A549 (cell line): Measurements from ENCODE around the gene FASTK. TPM values are rescaled to one million over a fixed set of nuclear protein-coding genes. Genes with fewer than 3 reads are reported as not detected.

Experiments used
- ATAC-seq, 2 experiments: fragments of 200-7000 bp in 1 of 2; fragments of >200 bp in 1 of 2; cut with Nextera tagmentation in 1 of 2; cut with Tn5 transposase in 1 of 2; 3 replicates each; pipeline versions ENCODE4 v1.8.0 to v1.9.1; 2018 to 2020; ENCODE audit warnings: mild to moderate bottlenecking in 1 of 2, moderate library complexity in 1 of 2
- CTCF ChIA-PET: fragments of 300-600 bp; sonication (Branson Sonifier 250); formaldehyde crosslinking; extraction: SDS; loops from one replicate; lab custom pipeline; 2021; ENCODE audit warnings: antibody characterized with exemption, inconsistent platforms; lab: Yijun Ruan, JAX
- POLR2A ChIA-PET: fragments of 350-600 bp; formaldehyde crosslinking; extraction: SDS; loops from one replicate; lab custom pipeline; 2021; ENCODE audit warnings: antibody characterized with exemption, inconsistent platforms; lab: Yijun Ruan, JAX
- DNase-seq, 2 experiments: peaks; one replicate each; pipeline versions ENCODE4 v3.0.0 to v3.0.0-alpha.2; 2011 to 2016; ENCODE audit warnings: low read depth in 1 of 2, low spot score in 1 of 2
- FAIRE-seq: peaks from 2 replicates; lab custom pipeline; 2011; peaks lifted over from hg19 to GRCh38; lab: Jason Lieb, UNC
- H3K27ac ChIP-seq, 2 experiments: fragments of >200 bp; sonication (Bioruptor Twin); formaldehyde crosslinking; 3 replicates each; pipeline ENCODE4 v1.5.1; 2016 to 2017
- H3K4me1 ChIP-seq: fragments of >200 bp; sonication (Bioruptor Twin); formaldehyde crosslinking; 3 replicates; pipeline ENCODE4 v1.6.1; 2016
- H3K4me2 ChIP-seq: fragments of >200 bp; sonication (Bioruptor Twin); formaldehyde crosslinking; 3 replicates; pipeline ENCODE4 v1.6.1; 2016
- H3K4me3 ChIP-seq: fragments of >200 bp; sonication (Bioruptor Twin); formaldehyde crosslinking; 3 replicates; pipeline ENCODE4 v1.5.1; 2016
- H3K9me3 ChIP-seq: fragments of >200 bp; sonication (Bioruptor Twin); formaldehyde crosslinking; 3 replicates; pipeline ENCODE4 v1.6.1; 2016
- BHLHE40 ChIP-seq: IDR thresholded peaks from 2 replicates; pipeline ENCODE4 v1.6.1; 2012; ENCODE audit warnings: low read depth, low read length, inconsistent platforms
- CBX8 ChIP-seq: fragments of 200-600 bp; sonication (generic); IDR thresholded peaks from 2 replicates; pipeline ENCODE4 v1.6.1; 2016
- EHMT2 ChIP-seq: fragments of 200-600 bp; sonication (generic); IDR thresholded peaks from 2 replicates; pipeline ENCODE4 v1.6.1; 2016; ENCODE audit warnings: antibody characterized with exemption, low read depth, mild to moderate bottlenecking, moderate library complexity
- ESRRA ChIP-seq: fragments of 150-350 bp; IDR thresholded peaks from 2 replicates; pipeline ENCODE4 v1.6.1; 2014; ENCODE audit warnings: mild to moderate bottlenecking, low read length, borderline replicate concordance
- FOSB ChIP-seq: fragments of 250-450 bp; sonication (Bioruptor Pico); IDR thresholded peaks from 2 replicates; pipeline ENCODE4 v1.5.0; 2020; ENCODE audit warnings: mild to moderate bottlenecking, moderate library complexity
- FOXS1 ChIP-seq: fragments of 250-450 bp; sonication (Bioruptor Pico); IDR thresholded peaks from 2 replicates; pipeline ENCODE4 v1.5.0; 2020; ENCODE audit warnings: mild to moderate bottlenecking, moderate library complexity
- HDAC2 ChIP-seq: fragments of 200-600 bp; sonication (generic); IDR thresholded peaks from 2 replicates; pipeline ENCODE4 v1.6.1; 2016
- HOXA7 ChIP-seq: fragments of 250-450 bp; sonication (Bioruptor Pico); IDR thresholded peaks from 2 replicates; pipeline ENCODE4 v1.5.0; 2020; ENCODE audit warnings: mild to moderate bottlenecking, moderate library complexity
- HOXB13 ChIP-seq: fragments of 250-450 bp; sonication (Bioruptor Pico); IDR thresholded peaks from 2 replicates; pipeline ENCODE4 v1.5.0; 2020; ENCODE audit warnings: low read depth, mild to moderate bottlenecking, moderate library complexity
- JUNB ChIP-seq: fragments of >200 bp; sonication (Bioruptor Twin); formaldehyde crosslinking; IDR thresholded peaks from 2 replicates; pipeline ENCODE4 v1.6.1; 2016
- KDM1A ChIP-seq: fragments of 200-600 bp; sonication (generic); IDR thresholded peaks from 2 replicates; pipeline ENCODE4 v1.6.1; 2016; ENCODE audit warnings: low read depth, mild to moderate bottlenecking
- KDM5A ChIP-seq: fragments of 200-600 bp; sonication (generic); IDR thresholded peaks from 2 replicates; pipeline ENCODE4 v1.6.1; 2016; ENCODE audit warnings: antibody characterized with exemption, mild to moderate bottlenecking
- MYC ChIP-seq: IDR thresholded peaks from 2 replicates; pipeline ENCODE4 v1.6.1; 2012; ENCODE audit warnings: mild to moderate bottlenecking, inconsistent platforms, low read length, improper control_type of control experiment, borderline replicate concordance
- NR3C1 ChIP-seq: fragments of >200 bp; sonication (Bioruptor Twin); formaldehyde crosslinking; IDR thresholded peaks from 3 replicates; pipeline ENCODE4 v1.6.1; 2017
- RAD21 ChIP-seq, 2 experiments: fragments of >200 bp in 1 of 2; sonication (Bioruptor Twin) in 1 of 2; formaldehyde crosslinking in 1 of 2; IDR thresholded peaks in 1 of 2; conservative IDR thresholded peaks in 1 of 2; 2 replicates in 1 of 2; 3 replicates in 1 of 2; pipeline ENCODE4 v1.6.1; 2012 to 2018; ENCODE audit warnings: inconsistent platforms in 1 of 2
- RARB ChIP-seq: fragments of 250-450 bp; sonication (Bioruptor Pico); IDR thresholded peaks from 2 replicates; pipeline ENCODE4 v1.8.0; 2021; ENCODE audit warnings: mild to moderate bottlenecking, moderate library complexity
- SREBF2 ChIP-seq: fragments of 450-650 bp; IDR thresholded peaks from 2 replicates; pipeline ENCODE4 v1.6.1; 2014; ENCODE audit warnings: mild to moderate bottlenecking, moderate library complexity
- ZC3H11A ChIP-seq: fragments of 450-650 bp; IDR thresholded peaks from 2 replicates; pipeline ENCODE4 v1.6.1; 2014; ENCODE audit warnings: antibody characterized with exemption, mild to moderate bottlenecking
- ZFP36 ChIP-seq: fragments of 450-650 bp; IDR thresholded peaks from 2 replicates; pipeline ENCODE4 v1.6.1; 2014; ENCODE audit warnings: borderline replicate concordance; ENCODE audit not compliant: partially characterized antibody
- WGBS: methylation state at CpG from one replicate; pipeline ENCODE4 v1.1.6; 2017; ENCODE audit errors: missing lambda C conversion rate; 5-methylcytosine and 5-hydroxymethylcytosine counted together
- polyA plus RNA-seq, 4 experiments: library from polyadenylated mRNA; depleted of rRNA in 3 of 4; stranded (reverse); fragments of >200 nt; fragmentation: RNase III in 1 of 4; extraction: RNeasy Plus Mini Kit Qiagen cat#74134 plus additional on column Dnase treatment in 1 of 4; gene quantifications; 2 replicates in 3 of 4; 3 replicates in 1 of 4; pipeline ENCODE4 v1.2.3, GENCODE V29; 2011 to 2017
- TF ChIP-seq, protein P1 (sequence below): IDR thresholded peaks from 2 replicates; pipeline ENCODE4 v1.6.1; 2012; ENCODE audit warnings: low read depth, borderline replicate concordance
- TF ChIP-seq, protein P2 (sequence below): fragments of 250-450 bp; sonication (Bioruptor Pico); IDR thresholded peaks from 2 replicates; pipeline ENCODE4 v1.5.0; 2020; ENCODE audit warnings: low read depth, mild to moderate bottlenecking, moderate library complexity
- TF ChIP-seq, protein P3 (sequence below): IDR thresholded peaks from 2 replicates; pipeline ENCODE4 v1.6.1; 2012
- TF ChIP-seq, protein P4 (sequence below): fragments of 200-600 bp; sonication (generic); IDR thresholded peaks from 2 replicates; pipeline ENCODE4 v1.6.1; 2016; ENCODE audit warnings: antibody characterized with exemption, mild to moderate bottlenecking, moderate library complexity
- TF ChIP-seq, protein P5 (sequence below): fragments of 450-650 bp; IDR thresholded peaks from 2 replicates; pipeline ENCODE4 v1.6.1; 2014; ENCODE audit warnings: antibody characterized with exemption
- TF ChIP-seq, protein P6 (sequence below): fragments of 150-350 bp; IDR thresholded peaks from 2 replicates; pipeline ENCODE4 v1.6.1; 2014; ENCODE audit warnings: low read depth, mild to moderate bottlenecking, low read length

FASTK gene
- polyA plus RNA-seq, 2 of the 4 experiments (the other 2 are of a cell fraction) = 38.5 to 72.4 TPM

DNA sequence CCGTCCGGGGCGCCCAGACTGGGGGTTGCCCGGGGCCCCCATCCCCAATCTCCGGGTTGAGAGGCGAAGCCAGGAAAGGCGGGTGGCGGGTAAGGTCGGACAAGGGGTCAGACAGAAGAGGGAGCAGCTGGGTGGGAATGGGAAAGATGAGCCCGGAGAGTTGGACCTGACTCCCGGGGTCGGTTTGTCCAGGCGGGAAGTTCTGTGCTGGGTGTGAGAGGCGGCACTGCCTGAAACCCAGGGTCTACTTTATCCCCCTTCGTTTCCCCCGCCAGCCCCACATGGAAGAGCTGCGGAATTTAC, 20.5 kb downstream of the FASTK start:
- TF ChIP-seq CBX8 = no peak
- no peak for TF ChIP-seq ZFP36
- TF ChIP-seq, protein P1, sequence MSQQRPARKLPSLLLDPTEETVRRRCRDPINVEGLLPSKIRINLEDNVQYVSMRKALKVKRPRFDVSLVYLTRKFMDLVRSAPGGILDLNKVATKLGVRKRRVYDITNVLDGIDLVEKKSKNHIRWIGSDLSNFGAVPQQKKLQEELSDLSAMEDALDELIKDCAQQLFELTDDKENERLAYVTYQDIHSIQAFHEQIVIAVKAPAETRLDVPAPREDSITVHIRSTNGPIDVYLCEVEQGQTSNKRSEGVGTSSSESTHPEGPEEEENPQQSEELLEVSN = no peak
- TF ChIP-seq, protein P2, sequence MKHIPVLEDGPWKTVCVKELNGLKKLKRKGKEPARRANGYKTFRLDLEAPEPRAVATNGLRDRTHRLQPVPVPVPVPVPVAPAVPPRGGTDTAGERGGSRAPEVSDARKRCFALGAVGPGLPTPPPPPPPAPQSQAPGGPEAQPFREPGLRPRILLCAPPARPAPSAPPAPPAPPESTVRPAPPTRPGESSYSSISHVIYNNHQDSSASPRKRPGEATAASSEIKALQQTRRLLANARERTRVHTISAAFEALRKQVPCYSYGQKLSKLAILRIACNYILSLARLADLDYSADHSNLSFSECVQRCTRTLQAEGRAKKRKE = no peak
- TF ChIP-seq, protein P3, sequence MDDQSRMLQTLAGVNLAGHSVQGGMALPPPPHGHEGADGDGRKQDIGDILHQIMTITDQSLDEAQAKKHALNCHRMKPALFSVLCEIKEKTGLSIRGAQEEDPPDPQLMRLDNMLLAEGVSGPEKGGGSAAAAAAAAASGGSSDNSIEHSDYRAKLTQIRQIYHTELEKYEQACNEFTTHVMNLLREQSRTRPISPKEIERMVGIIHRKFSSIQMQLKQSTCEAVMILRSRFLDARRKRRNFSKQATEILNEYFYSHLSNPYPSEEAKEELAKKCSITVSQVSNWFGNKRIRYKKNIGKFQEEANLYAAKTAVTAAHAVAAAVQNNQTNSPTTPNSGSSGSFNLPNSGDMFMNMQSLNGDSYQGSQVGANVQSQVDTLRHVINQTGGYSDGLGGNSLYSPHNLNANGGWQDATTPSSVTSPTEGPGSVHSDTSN = no peak
- no peak; a peak in 1 of 5 replicates for TF ChIP-seq RAD21 (conservative IDR thresholded peaks at IDR 0.05 in 1 of 2, IDR thresholded peaks at IDR 0.05 in 1 of 2)
- TF ChIP-seq, protein P4, sequence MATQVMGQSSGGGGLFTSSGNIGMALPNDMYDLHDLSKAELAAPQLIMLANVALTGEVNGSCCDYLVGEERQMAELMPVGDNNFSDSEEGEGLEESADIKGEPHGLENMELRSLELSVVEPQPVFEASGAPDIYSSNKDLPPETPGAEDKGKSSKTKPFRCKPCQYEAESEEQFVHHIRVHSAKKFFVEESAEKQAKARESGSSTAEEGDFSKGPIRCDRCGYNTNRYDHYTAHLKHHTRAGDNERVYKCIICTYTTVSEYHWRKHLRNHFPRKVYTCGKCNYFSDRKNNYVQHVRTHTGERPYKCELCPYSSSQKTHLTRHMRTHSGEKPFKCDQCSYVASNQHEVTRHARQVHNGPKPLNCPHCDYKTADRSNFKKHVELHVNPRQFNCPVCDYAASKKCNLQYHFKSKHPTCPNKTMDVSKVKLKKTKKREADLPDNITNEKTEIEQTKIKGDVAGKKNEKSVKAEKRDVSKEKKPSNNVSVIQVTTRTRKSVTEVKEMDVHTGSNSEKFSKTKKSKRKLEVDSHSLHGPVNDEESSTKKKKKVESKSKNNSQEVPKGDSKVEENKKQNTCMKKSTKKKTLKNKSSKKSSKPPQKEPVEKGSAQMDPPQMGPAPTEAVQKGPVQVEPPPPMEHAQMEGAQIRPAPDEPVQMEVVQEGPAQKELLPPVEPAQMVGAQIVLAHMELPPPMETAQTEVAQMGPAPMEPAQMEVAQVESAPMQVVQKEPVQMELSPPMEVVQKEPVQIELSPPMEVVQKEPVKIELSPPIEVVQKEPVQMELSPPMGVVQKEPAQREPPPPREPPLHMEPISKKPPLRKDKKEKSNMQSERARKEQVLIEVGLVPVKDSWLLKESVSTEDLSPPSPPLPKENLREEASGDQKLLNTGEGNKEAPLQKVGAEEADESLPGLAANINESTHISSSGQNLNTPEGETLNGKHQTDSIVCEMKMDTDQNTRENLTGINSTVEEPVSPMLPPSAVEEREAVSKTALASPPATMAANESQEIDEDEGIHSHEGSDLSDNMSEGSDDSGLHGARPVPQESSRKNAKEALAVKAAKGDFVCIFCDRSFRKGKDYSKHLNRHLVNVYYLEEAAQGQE = no peak
- no peak for TF ChIP-seq RARB (CRISPR knock-in tag)
- TF ChIP-seq, protein P5, sequence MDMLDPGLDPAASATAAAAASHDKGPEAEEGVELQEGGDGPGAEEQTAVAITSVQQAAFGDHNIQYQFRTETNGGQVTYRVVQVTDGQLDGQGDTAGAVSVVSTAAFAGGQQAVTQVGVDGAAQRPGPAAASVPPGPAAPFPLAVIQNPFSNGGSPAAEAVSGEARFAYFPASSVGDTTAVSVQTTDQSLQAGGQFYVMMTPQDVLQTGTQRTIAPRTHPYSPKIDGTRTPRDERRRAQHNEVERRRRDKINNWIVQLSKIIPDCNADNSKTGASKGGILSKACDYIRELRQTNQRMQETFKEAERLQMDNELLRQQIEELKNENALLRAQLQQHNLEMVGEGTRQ = no peak
- no peak for TF ChIP-seq SREBF2
- peak; percentile 1 to 5; a peak in 2 of 6 replicates for ATAC-seq
- H3K4me1 ChIP-seq = peaks cover 43% of the 10 kb centered on the region
- CTCF ChIA-PET = interaction anchor here (0.9 to 5.7 kb wide), 14 partner anchors 9 to 105 kb away, joined by 3 to 64 read pairs (median 6); partner anchors contain the start of genes ABCB8, AGAP3 and FASTK
- POLR2A ChIA-PET = no interaction called here
- no peak for FAIRE-seq
- H3K9me3 ChIP-seq = no peaks in the 10 kb centered on the region
- DNase-seq = peak in 1 of 2 experiments; percentile 48
- H3K4me3 ChIP-seq = peak overlapping the region; percentile 86
- 3% methylated on average over 14 of the region's 17 CpGs for WGBS
- peak overlapping the region; percentile 92 for H3K4me2 ChIP-seq
- H3K27ac ChIP-seq = peak overlapping the region; percentile 99

DNA sequence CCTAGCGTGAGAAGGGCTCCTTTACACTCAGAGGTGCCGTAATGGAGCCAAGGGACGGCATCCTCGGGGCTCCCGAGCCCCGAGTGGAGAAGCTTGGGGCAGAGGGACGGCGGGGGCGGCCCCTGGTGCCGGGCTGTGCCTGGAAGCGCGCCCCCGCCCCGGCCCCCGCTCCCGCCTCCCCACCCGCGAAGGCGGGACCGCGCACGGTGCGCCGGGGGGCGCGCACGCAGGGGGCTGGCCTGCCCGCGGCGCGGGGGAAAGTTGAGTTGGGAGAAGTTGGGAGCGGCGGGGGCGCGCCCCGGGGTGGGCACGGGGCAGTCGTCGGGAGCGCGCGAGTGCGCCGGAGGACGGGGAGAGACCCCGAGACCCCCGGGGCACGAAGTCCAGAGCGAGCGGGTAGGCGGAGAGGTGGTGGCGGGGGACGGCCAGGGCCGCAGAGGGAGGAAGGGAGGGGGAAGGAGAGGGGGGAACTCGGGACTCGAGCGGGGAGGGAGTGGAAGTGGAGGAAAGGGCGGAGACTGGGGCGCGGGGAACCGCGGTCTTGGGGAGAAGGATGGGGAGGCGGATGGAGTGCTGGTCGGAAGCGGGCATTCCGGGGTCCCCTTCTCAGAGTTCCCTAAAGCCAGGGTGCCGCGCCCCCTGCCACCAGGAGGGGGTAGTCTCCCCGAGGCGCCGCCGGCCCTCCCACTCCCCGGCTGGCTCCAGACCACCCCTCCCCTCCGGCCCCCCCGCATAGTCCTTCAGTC, 21.1 kb downstream of the FASTK start, which contains the start of gene SLC4A2:
TSS of gene SLC4A2 (plus strand) at position 223 of the 746 bp plus-strand sequence. CDS start 2,399 bp downstream, outside the sequence.
- no peak for FAIRE-seq
- Histone ChIP-seq H3K4me2 (peak within 1 kb of the TSS; percentile 92), H3K27ac (peak within 1 kb of the TSS; percentile 99), H3K9me3 (no peaks in the 10 kb centered on the region), H3K4me3 (peak within 1 kb of the TSS; percentile 86), H3K4me1 (peaks cover 37% of the 10 kb centered on the region)
- ChIA-PET CTCF (interaction anchor here (0.9 to 5.7 kb wide), 16 partner anchors 9 to 106 kb away, joined by 3 to 64 read pairs (median 6); partner anchors contain the start of genes ABCB8, AGAP3 and FASTK), POLR2A (interaction anchor here (0.6 to 0.8 kb wide), 2 partner anchors 31 to 181 kb away, joined by 3 to 4 read pairs; partner anchors contain the start of gene ABCB8)
- 3% methylated on average over 30 of the region's 75 CpGs for WGBS
- DNase-seq = peak; percentile 76 to 90
- ATAC-seq = peak; percentile 5 to 7
- no peak for TF ChIP-seq NR3C1
- no peak for TF ChIP-seq ZC3H11A
- no peak for TF ChIP-seq KDM5A
- TF ChIP-seq FOSB (CRISPR knock-in tag) = no peak
- TF ChIP-seq MYC = no peak
- TF ChIP-seq HDAC2 = no peak
- TF ChIP-seq, protein P5 = no peak
- TF ChIP-seq EHMT2 = no peak
- TF ChIP-seq, protein P6, sequence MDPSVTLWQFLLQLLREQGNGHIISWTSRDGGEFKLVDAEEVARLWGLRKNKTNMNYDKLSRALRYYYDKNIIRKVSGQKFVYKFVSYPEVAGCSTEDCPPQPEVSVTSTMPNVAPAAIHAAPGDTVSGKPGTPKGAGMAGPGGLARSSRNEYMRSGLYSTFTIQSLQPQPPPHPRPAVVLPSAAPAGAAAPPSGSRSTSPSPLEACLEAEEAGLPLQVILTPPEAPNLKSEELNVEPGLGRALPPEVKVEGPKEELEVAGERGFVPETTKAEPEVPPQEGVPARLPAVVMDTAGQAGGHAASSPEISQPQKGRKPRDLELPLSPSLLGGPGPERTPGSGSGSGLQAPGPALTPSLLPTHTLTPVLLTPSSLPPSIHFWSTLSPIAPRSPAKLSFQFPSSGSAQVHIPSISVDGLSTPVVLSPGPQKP = no peak
- no peak for TF ChIP-seq JUNB
- no peak for TF ChIP-seq FOXS1 (CRISPR knock-in tag)
- TF ChIP-seq HOXB13 (CRISPR knock-in tag) = no peak
- TF ChIP-seq, protein P3 = no peak
- TF ChIP-seq HOXA7 (CRISPR knock-in tag) = no peak
- no peak for TF ChIP-seq KDM1A
- TF ChIP-seq BHLHE40 = no peak
- TF ChIP-seq ESRRA = no peak
